ENCODE measurements around the gene E2F4. TPM values are rescaled to one million over a fixed set of nuclear protein-coding genes. Genes with fewer than 3 reads are reported as not detected.

E2F4 gene
- total and polyA plus RNA-seq, 9 of the 15 experiments (the other 6 are each of a cell fraction or from before 2014, with no cell fraction given), result 9.7 to 139 (median 106) TPM

GRCh38 chr16:67158637-67159600 is 33.0 kb upstream of the E2F4 start (continued):
- TF ChIP-seq ZBTB9 (CRISPR knock-in tag; IDR thresholded peaks at IDR 0.05), result no peak
- TF ChIP-seq MEF2A (IDR thresholded peaks at IDR 0.05; ENCODE audit: control insufficient read depth, low read depth, low read length), result no peak
- no peak for TF ChIP-seq CTCFL (IDR thresholded peaks at IDR 0.05; ENCODE audit: borderline replicate concordance, insufficient read depth, low read depth, low read length, poor library complexity, severe bottlenecking)
- TF ChIP-seq TBL1XR1 (IDR thresholded peaks at IDR 0.05; ENCODE audit: low read length in 2 of 2), result no peak
- TF ChIP-seq NR2F6 (CRISPR knock-in tag; IDR thresholded peaks at IDR 0.05), result no peak
- no peak for TF ChIP-seq ZC3H11A (IDR thresholded peaks at IDR 0.05; ENCODE audit: low read depth, low read length)
- TF ChIP-seq CREB5 (CRISPR knock-in tag; IDR thresholded peaks at IDR 0.05), result no peak
- TF ChIP-seq TCFL5 (CRISPR knock-in tag; conservative IDR thresholded peaks at IDR 0.05), result no peak
- TF ChIP-seq TAF1 (IDR thresholded peaks at IDR 0.05; ENCODE audit: control insufficient read depth, extremely low read depth, insufficient read depth, low read length, severe bottlenecking), result no peak
- TF ChIP-seq CREBBP (IDR thresholded peaks at IDR 0.05; ENCODE audit: low read depth, low read length), result no peak
- 0 out of 4 replicates have a peak, but pooled peaks of 1 of the 2 experiments have one; percentile 27 for TF ChIP-seq SRF (CRISPR knock-in tag; IDR thresholded peaks at IDR 0.05)
- TF ChIP-seq NFIX (CRISPR knock-in tag; IDR thresholded peaks at IDR 0.05; ENCODE audit: low read depth), result no peak
- no peak for TF ChIP-seq E2F4 (CRISPR knock-in tag; IDR thresholded peaks at IDR 0.05; ENCODE audit: low read depth)
- no peak for TF ChIP-seq NFATC3 (IDR thresholded peaks at IDR 0.05)
- no peak for TF ChIP-seq TEAD4 (IDR thresholded peaks at IDR 0.05; ENCODE audit: low read length)
- TF ChIP-seq TEAD4 (CRISPR knock-in tag; IDR thresholded peaks at IDR 0.05; ENCODE audit: borderline replicate concordance), result no peak
- no peak for TF ChIP-seq NFE2 (IDR thresholded peaks at IDR 0.05; ENCODE audit: low read depth)
- TF ChIP-seq ESRRA (IDR thresholded peaks at IDR 0.05; ENCODE audit: borderline replicate concordance, low read depth), result no peak
- no peak for TF ChIP-seq ETV1 (tag; conservative IDR thresholded peaks at IDR 0.05; ENCODE audit: low read depth)
- no peak for TF ChIP-seq CREB3 (tag; conservative IDR thresholded peaks at IDR 0.05; ENCODE audit: low read depth)
